ENCODE results near the gene FEM1C. TPM values are rescaled to one million over a fixed set of nuclear protein-coding genes. Genes with fewer than 3 reads are reported as not detected.

FEM1C gene
- total RNA-seq, 1 experiment from 2014 or later: 10.4 TPM

GRCh38 chr5:115500225-115500624 is 44.4 kb downstream of the FEM1C start:
- ATAC-seq: no peak
- POLR2A ChIA-PET: no interaction called here
- H3K4me3 ChIP-seq (ENCODE audit: low read depth in 2 of 2, low read length in 2 of 2): no peak overlapping the region
- H3K27ac ChIP-seq (ENCODE audit: low read length): no peak overlapping the region
- intact Hi-C loops (cut with micrococcal nuclease; ENCODE audit: unreplicated experiment): no loop called here
- in situ Hi-C loops (cut with HindIII; ENCODE audit: low pct_unique_long_range_greater_than_20kb, low sequenced_read_pairs): no loop called here
- no peaks in the 10 kb centered on the region for H3K9me3 ChIP-seq (ENCODE audit: control insufficient read depth, insufficient read depth, low read depth, low read length)
- CTCF ChIA-PET: no interaction called here
- H3K27me3 ChIP-seq (ENCODE audit: control insufficient read depth, insufficient read depth, low read length): no peaks in the 10 kb centered on the region
- BruUV-seq (replicated peaks): no TSS peak
- H3K36me3 ChIP-seq (ENCODE audit: control insufficient read depth, insufficient read depth, low read length): no peaks in the 10 kb centered on the region
- DNase-seq (ENCODE audit: low read depth, low spot score): no peak
- no peaks in the 10 kb centered on the region for H3K4me1 ChIP-seq (ENCODE audit: control insufficient read depth, insufficient read depth, low read length)
- no peak for TF ChIP-seq POLR2AphosphoS5 (IDR thresholded peaks at IDR 0.05; ENCODE audit: low read depth, low read length)
- no peak for TF ChIP-seq REST (IDR thresholded peaks at IDR 0.05; ENCODE audit: insufficient read depth in 1 of 2, low read depth in 2 of 2, low read length in 1 of 2)
- no peak for TF ChIP-seq CTCF (IDR thresholded peaks at IDR 0.05)
- no peak for TF ChIP-seq TCF7L2 (IDR thresholded peaks at IDR 0.05; ENCODE audit: low read depth, low read length)
- no peak for TF ChIP-seq SIN3A (IDR thresholded peaks at IDR 0.05; ENCODE audit: borderline replicate concordance, insufficient read depth, low read depth, low read length)

GRCh38 chr5:115496936-115497576 is 47.5 kb downstream of the FEM1C start:
- TF ChIP-seq CTCF (IDR thresholded peaks at IDR 0.05) (no peak), SIN3A (IDR thresholded peaks at IDR 0.05; ENCODE audit: borderline replicate concordance, insufficient read depth, low read depth, low read length) (no peak), POLR2AphosphoS5 (IDR thresholded peaks at IDR 0.05; ENCODE audit: low read depth, low read length) (no peak), TCF7L2 (IDR thresholded peaks at IDR 0.05; ENCODE audit: low read depth, low read length) (no peak), REST (IDR thresholded peaks at IDR 0.05; ENCODE audit: insufficient read depth in 1 of 2, low read depth in 2 of 2, low read length in 1 of 2) (no peak)
- ChIA-PET POLR2A (no interaction called here), CTCF (no interaction called here)
- BruUV-seq (replicated peaks): no TSS peak
- H3K4me3 ChIP-seq (ENCODE audit: low read depth in 2 of 2, low read length in 2 of 2): no peak overlapping the region
- H3K36me3 ChIP-seq (ENCODE audit: control insufficient read depth, insufficient read depth, low read length): no peaks in the 10 kb centered on the region
- ATAC-seq (no peak), DNase-seq (ENCODE audit: low read depth, low spot score) (no peak)
- H3K27me3 ChIP-seq (ENCODE audit: control insufficient read depth, insufficient read depth, low read length): peaks cover 3% of the 10 kb centered on the region; the same call in 1 of the 2 replicates
- intact Hi-C loops (cut with micrococcal nuclease; ENCODE audit: unreplicated experiment) (no loop called here), in situ Hi-C loops (cut with HindIII; ENCODE audit: low pct_unique_long_range_greater_than_20kb, low sequenced_read_pairs) (no loop called here)
- no peaks in the 10 kb centered on the region for H3K4me1 ChIP-seq (ENCODE audit: control insufficient read depth, insufficient read depth, low read length)
- no peaks in the 10 kb centered on the region for H3K9me3 ChIP-seq (ENCODE audit: control insufficient read depth, insufficient read depth, low read depth, low read length)
- H3K27ac ChIP-seq (ENCODE audit: low read length): no peak overlapping the region

Measured in Panc1 (cell line).